GM21576 (cell line): ENCODE measurements around the gene SDHAF3.

Experiments used
- ATAC-seq: cut with Tn5 transposase; IDR thresholded peaks from one replicate; pipeline ENCODE4 v1.9.1; 2021; ENCODE audit warnings: mild to moderate bottlenecking, moderate library complexity; ENCODE audit not compliant: unreplicated experiment

Gene SDHAF3

DNA sequence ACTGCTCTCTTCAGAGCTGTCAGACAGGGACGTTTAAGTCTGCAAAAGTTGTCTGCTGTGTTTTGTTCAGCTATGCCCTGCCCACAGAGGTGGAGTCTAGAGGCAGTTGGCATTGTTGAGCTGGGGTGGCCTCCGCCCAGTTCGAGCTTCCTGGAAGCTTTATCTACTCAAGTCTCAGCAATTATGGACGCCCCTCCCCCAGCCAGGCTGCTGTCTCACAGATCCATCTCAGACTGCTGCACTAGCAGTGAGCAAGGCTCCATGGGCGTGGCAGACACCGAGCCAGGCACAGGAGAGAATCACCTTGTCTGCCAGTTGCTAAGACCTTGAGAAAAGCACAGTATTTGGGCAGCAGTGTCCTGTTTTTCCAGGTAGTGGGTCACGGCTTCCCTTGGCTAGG lies 98.1 kb downstream of the SDHAF3 start:
- ATAC-seq = no peak

DNA sequence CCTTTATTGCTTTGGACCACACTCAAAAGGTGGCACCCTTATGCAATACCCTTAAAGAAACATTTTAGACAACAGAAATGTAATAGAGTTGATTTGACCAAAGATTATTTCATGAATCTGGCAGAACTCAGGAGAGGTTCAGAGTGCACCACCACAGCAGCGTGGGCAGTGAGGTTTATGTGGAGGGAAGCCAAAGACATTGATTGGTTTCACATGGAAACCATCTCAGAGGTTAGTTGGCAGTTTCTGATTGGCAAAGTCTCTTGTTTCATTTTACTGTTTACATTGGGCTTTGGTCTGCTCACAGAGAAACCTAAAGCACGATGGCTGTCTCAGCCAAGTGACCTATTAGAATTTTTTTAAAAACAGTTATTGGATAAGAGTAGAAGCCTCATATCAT lies 101.3 kb downstream of the SDHAF3 start:
- ATAC-seq = no peak

DNA sequence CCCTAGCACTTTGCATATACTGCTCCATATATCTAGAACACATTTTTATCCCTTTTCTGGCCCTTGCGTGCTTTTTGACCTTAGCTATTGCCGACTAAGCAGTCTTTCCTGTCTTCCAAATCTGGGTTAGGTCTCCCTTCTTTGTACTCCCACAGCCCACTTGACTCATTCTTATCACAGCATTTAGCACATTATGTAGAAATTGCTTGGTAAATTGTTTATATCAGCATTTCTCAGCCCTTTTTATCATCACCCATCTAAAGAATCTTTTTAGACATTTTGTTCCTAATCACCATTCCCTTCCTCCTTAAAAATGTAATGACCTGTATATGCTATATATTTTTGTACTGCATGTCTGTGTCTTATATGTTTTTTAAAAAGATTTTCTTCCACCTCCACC lies 101.7 kb downstream of the SDHAF3 start:
- ATAC-seq = no peak

DNA sequence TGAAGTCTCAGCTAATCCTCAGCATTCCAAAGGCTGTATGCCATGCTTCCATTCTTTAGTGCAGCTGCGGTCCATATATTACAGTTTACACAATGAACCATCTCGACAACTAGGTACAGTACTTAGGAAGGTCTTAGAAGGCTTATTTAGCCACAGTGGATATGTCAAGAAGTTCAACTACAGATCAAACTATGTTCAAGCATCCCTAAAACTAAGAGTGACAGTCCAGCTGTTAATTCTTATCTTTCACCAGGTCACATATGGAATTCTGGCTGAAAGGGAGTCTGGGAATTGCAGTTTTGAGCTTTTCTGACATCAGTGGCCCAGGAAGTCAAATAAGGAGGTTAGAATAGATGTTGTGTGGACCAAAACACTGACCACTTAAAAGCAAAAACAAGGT lies 106.8 kb downstream of the SDHAF3 start:
- ATAC-seq = no peak

DNA sequence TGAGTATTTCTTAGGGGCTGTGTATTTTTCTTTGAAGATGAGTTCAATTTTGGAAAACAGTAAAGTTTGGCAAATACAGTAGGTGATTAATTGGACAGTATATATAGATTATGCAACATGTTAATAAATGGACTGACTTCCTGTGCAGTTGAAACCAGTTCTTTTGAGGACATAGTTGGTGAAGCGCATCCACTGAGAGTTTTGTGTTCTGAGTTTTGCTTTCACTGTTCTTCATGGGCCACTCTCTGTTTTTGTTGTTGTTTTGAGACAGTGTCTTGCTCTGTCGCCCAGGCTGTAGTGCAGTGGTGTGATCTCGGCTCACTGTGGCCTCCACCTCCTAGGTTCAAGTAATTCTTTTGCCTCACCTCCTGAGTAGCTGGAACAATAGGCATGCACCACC lies 109.0 kb downstream of the SDHAF3 start:
- ATAC-seq = peak; percentile 95
